Progenitor cell of endocrine pancreas (in vitro differentiated cells): ENCODE results near the gene BMP8B. TPM values are rescaled to one million over a fixed set of nuclear protein-coding genes. Genes with fewer than 3 reads are reported as not detected.
"Not testable (repeated sequence)": the region's sequence is repeated elsewhere in the genome, so short reads cannot be mapped to it uniquely, and the experiment has no call there.

ENCODE experiments used
- DNase-seq: peaks from one replicate; pipeline ENCODE4 v3.0.0; 2021; ENCODE audit warnings: low spot score; ENCODE audit not compliant: unreplicated experiment
- H3K27ac Mint-ChIP-seq: 2 replicates; pipeline ENCODE4 v1.8.0; 2021; ENCODE audit warnings: mild to moderate bottlenecking, moderate library complexity, mixed read lengths
- H3K27me3 Mint-ChIP-seq: 2 replicates; pipeline ENCODE4 v1.8.0; 2021; ENCODE audit warnings: mixed read lengths
- H3K36me3 Mint-ChIP-seq: 2 replicates; pipeline ENCODE4 v1.8.0; 2022; ENCODE audit warnings: mixed read lengths; ENCODE audit not compliant: insufficient read depth
- H3K4me1 Mint-ChIP-seq: 2 replicates; pipeline ENCODE4 v1.8.0; 2021; ENCODE audit warnings: low read depth, mixed read lengths
- H3K4me3 Mint-ChIP-seq: 2 replicates; pipeline ENCODE4 v1.8.0; 2021; ENCODE audit warnings: low read depth, mild to moderate bottlenecking, moderate library complexity, mixed read lengths
- H3K9me3 Mint-ChIP-seq: 2 replicates; pipeline ENCODE4 v1.8.0; 2021; ENCODE audit warnings: low read depth, mixed read lengths
- CTCF ChIP-seq: fragments of 200-600 bp; sonication (generic); IDR thresholded peaks from one replicate; pipeline ENCODE4 v1.5.0; 2021; ENCODE audit warnings: antibody characterized with exemption, mild to moderate bottlenecking; ENCODE audit not compliant: unreplicated experiment
- total RNA-seq: library from RNA; stranded (reverse); gene quantifications from 2 replicates; pipeline ENCODE4 v1.2.1, GENCODE V29; 2021

Gene BMP8B
- total RNA-seq, 1 donor from 2014 or later, result 0.91 TPM

- Mint-ChIP-seq H3K9me3 (peaks cover 7% of the 10 kb centered on the region), H3K4me1 (no peaks in the 10 kb centered on the region), H3K4me3 (no peak overlapping the region), H3K27me3 (peaks cover 2% of the 10 kb centered on the region), H3K36me3 (no peaks in the 10 kb centered on the region), H3K27ac (no peak overlapping the region)
- TF ChIP-seq CTCF, result no peak
- no peak for DNase-seq
Measured at GRCh38 chr1:39805385-39805784, 16.7 kb upstream of the BMP8B start.

GRCh38 chr1:39802496-39803260 is 14.0 kb upstream of the BMP8B start:
- Mint-ChIP-seq H3K9me3 (peaks cover 7% of the 10 kb centered on the region), H3K4me1 (no peaks in the 10 kb centered on the region), H3K4me3 (no peak overlapping the region), H3K27me3 (peaks cover 4% of the 10 kb centered on the region), H3K36me3 (no peaks in the 10 kb centered on the region), H3K27ac (no peak overlapping the region)
- DNase-seq, result no peak
- no peak for TF ChIP-seq CTCF

- Mint-ChIP-seq H3K27ac (no peak overlapping the region), H3K9me3 (peaks cover 4% of the 10 kb centered on the region), H3K36me3 (no peaks in the 10 kb centered on the region), H3K4me3 (no peak overlapping the region), H3K27me3 (peaks cover 8% of the 10 kb centered on the region), H3K4me1 (peaks cover 2% of the 10 kb centered on the region)
- no peak for TF ChIP-seq CTCF
- DNase-seq, result no peak
Measured at GRCh38 chr1:39800471-39800835, 11.8 kb upstream of the BMP8B start.

GRCh38 chr1:39799770-39800470 is 11.3 kb upstream of the BMP8B start:
- DNase-seq, result peak; percentile 63
- H3K9me3 Mint-ChIP-seq, result peaks cover 2% of the 10 kb centered on the region
- H3K36me3 Mint-ChIP-seq, result no peaks in the 10 kb centered on the region
- H3K4me3 Mint-ChIP-seq, result no peak overlapping the region
- H3K27ac Mint-ChIP-seq, result no peak overlapping the region
- H3K27me3 Mint-ChIP-seq, result peaks cover 10% of the 10 kb centered on the region
- TF ChIP-seq CTCF, result peak; percentile 71
- H3K4me1 Mint-ChIP-seq, result peaks cover 2% of the 10 kb centered on the region

- H3K27me3 Mint-ChIP-seq, result peaks cover 15% of the 10 kb centered on the region
- not testable (repeated sequence) for H3K27ac Mint-ChIP-seq, H3K4me3 Mint-ChIP-seq, H3K9me3 Mint-ChIP-seq, H3K4me1 Mint-ChIP-seq, H3K36me3 Mint-ChIP-seq, DNase-seq
Measured at GRCh38 chr1:39798859-39799769, 10.4 kb upstream of the BMP8B start.
